ENCODE results near the gene PIR. TPM values are rescaled to one million over a fixed set of nuclear protein-coding genes. Genes with fewer than 3 reads are reported as not detected.

Gene PIR
- total and polyA plus RNA-seq, 2 donors (not counting 3 experiments of a cell fraction or from before 2014, with no cell fraction given), result 89.0 to 108 TPM

- dilution Hi-C loops (cut with MboI; ENCODE audit: extremely low pct_ligation_motif_present, low sequenced_read_pairs), result no loop called here
- no peak overlapping the region for H3K4me2 ChIP-seq (ENCODE audit: insufficient read depth, low read length)
- peaks cover 0 to 2% of the 10 kb centered on the region in 2 experiments for H3K36me3 ChIP-seq (ENCODE audit: control insufficient read depth in 2 of 2, extremely low read depth in 1 of 2, insufficient read depth in 2 of 2, low read length in 2 of 2)
- H3K27me3 ChIP-seq (ENCODE audit: control insufficient read depth in 2 of 2, insufficient read depth in 2 of 2, low read length in 2 of 2), result no peaks in the 10 kb centered on the region
- no TSS peak for BruUV-seq (replicated peaks)
- H2AFZ ChIP-seq (ENCODE audit: low read depth, low read length), result no peak overlapping the region
- H3K9me3 ChIP-seq (replicated peaks; ENCODE audit: control insufficient read depth, insufficient read depth, low read length), result no peaks in the 10 kb centered on the region
- H3K27ac ChIP-seq (ENCODE audit: insufficient read depth, low read depth, low read length), result no peak overlapping the region
- peak; percentile 28 for DNase-seq (ENCODE audit: low read depth, low spot score)
- ChIA-PET CTCF (no interaction called here), POLR2A (no interaction called here)
- H3K9me1 ChIP-seq (replicated peaks; ENCODE audit: control insufficient read depth, extremely low read depth, insufficient read depth, low read length), result no peaks in the 10 kb centered on the region
- peaks cover 17% of the 10 kb centered on the region for H3K79me2 ChIP-seq (ENCODE audit: control insufficient read depth, insufficient read depth, low read length)
- H3K4me3 ChIP-seq (replicated peaks in 1 of 3; ENCODE audit: insufficient read depth in 1 of 3, low read depth in 1 of 3, low read length in 3 of 3), result no peak overlapping the region
- peaks cover 4% of the 10 kb centered on the region for H3K4me1 ChIP-seq (ENCODE audit: control insufficient read depth, extremely low read depth, insufficient read depth, low read length)
- peak; percentile 71 for FAIRE-seq
- TF ChIP-seq CTCF (IDR thresholded peaks at IDR 0.05; ENCODE audit: extremely low read depth in 1 of 2, insufficient read depth in 1 of 2, low read depth in 1 of 2, low read length in 2 of 2) (no peak), POLR2A (IDR thresholded peaks at IDR 0.05; ENCODE audit: low read depth, low read length) (no peak)
- intact Hi-C loops (cut with micrococcal nuclease), result no loop called here
- no peaks in the 10 kb centered on the region for H4K20me1 ChIP-seq (replicated peaks; ENCODE audit: control insufficient read depth, extremely low read depth, insufficient read depth, low read length)
- H3K9ac ChIP-seq (replicated peaks; ENCODE audit: extremely low read depth, insufficient read depth, low read length), result no peak overlapping the region
Measured at GRCh38 chrX:15430584-15430983, 62.5 kb downstream of the PIR start.

- BruUV-seq (replicated peaks), result no TSS peak
Measured at GRCh38 chrX:15430076-15430475, 63.1 kb downstream of the PIR start.

More at GRCh38 chrX:15430076-15430475, 63.1 kb downstream of the PIR start:
- H4K20me1 ChIP-seq (replicated peaks; ENCODE audit: control insufficient read depth, extremely low read depth, insufficient read depth, low read length), result no peaks in the 10 kb centered on the region
- H2AFZ ChIP-seq (ENCODE audit: low read depth, low read length), result no peak overlapping the region
- POLR2A ChIA-PET, result no interaction called here
- H3K27me3 ChIP-seq (ENCODE audit: control insufficient read depth in 2 of 2, insufficient read depth in 2 of 2, low read length in 2 of 2), result no peaks in the 10 kb centered on the region
- dilution Hi-C loops (cut with MboI; ENCODE audit: extremely low pct_ligation_motif_present, low sequenced_read_pairs), result no loop called here
- no peak overlapping the region for H3K9ac ChIP-seq (replicated peaks; ENCODE audit: extremely low read depth, insufficient read depth, low read length)
- H3K36me3 ChIP-seq (ENCODE audit: control insufficient read depth in 2 of 2, extremely low read depth in 1 of 2, insufficient read depth in 2 of 2, low read length in 2 of 2), result peaks cover 0 to 2% of the 10 kb centered on the region in 2 experiments
- H3K4me1 ChIP-seq (ENCODE audit: control insufficient read depth, extremely low read depth, insufficient read depth, low read length), result peaks cover 4% of the 10 kb centered on the region
- no peaks in the 10 kb centered on the region for H3K9me1 ChIP-seq (replicated peaks; ENCODE audit: control insufficient read depth, extremely low read depth, insufficient read depth, low read length)
- DNase-seq (ENCODE audit: low read depth, low spot score) (no peak), FAIRE-seq (no peak)
- intact Hi-C loops (cut with micrococcal nuclease), result no loop called here
- H3K9me3 ChIP-seq (replicated peaks; ENCODE audit: control insufficient read depth, insufficient read depth, low read length), result no peaks in the 10 kb centered on the region
- H3K4me3 ChIP-seq (replicated peaks in 1 of 3; ENCODE audit: insufficient read depth in 1 of 3, low read depth in 1 of 3, low read length in 3 of 3), result no peak overlapping the region
- peaks cover 18% of the 10 kb centered on the region for H3K79me2 ChIP-seq (ENCODE audit: control insufficient read depth, insufficient read depth, low read length)
- CTCF ChIA-PET, result no interaction called here
- TF ChIP-seq MAX (IDR thresholded peaks at IDR 0.05; ENCODE audit: insufficient read depth, insufficient read length), result no peak
- TF ChIP-seq GATA2 (IDR thresholded peaks at IDR 0.05; ENCODE audit: insufficient read depth, insufficient read length, low read depth, low read length), result no peak
- TF ChIP-seq POLR2A (IDR thresholded peaks at IDR 0.05; ENCODE audit: low read depth, low read length), result no peak
- no peak for TF ChIP-seq FOS (IDR thresholded peaks at IDR 0.05; ENCODE audit: borderline replicate concordance, insufficient read depth, low read length)
- no peak for TF ChIP-seq CTCF (IDR thresholded peaks at IDR 0.05; ENCODE audit: extremely low read depth in 1 of 2, insufficient read depth in 1 of 2, low read depth in 1 of 2, low read length in 2 of 2)
- no peak for TF ChIP-seq POLR2AphosphoS5 (IDR thresholded peaks at IDR 0.05; ENCODE audit: insufficient read depth, low read depth, low read length)
- no peak for TF ChIP-seq JUN (IDR thresholded peaks at IDR 0.05; ENCODE audit: borderline replicate concordance, insufficient read depth, insufficient read length, low read depth)
- TF ChIP-seq MYC (IDR thresholded peaks at IDR 0.05; ENCODE audit: low read depth, low read length), result no peak
- no peak for TF ChIP-seq EZH2 (IDR thresholded peaks at IDR 0.05; ENCODE audit: borderline replicate concordance, low read depth, low read length, severe bottlenecking)
- no peak overlapping the region for H3K4me2 ChIP-seq (ENCODE audit: insufficient read depth, low read length)
- H3K27ac ChIP-seq (ENCODE audit: insufficient read depth, low read depth, low read length), result no peak overlapping the region
